Activated T-cell treated with anti-CD3 and anti-CD28 coated beads, Interleukin-2, amount 50 U/mL, for 24 hours (primary cell): Measurements from ENCODE around the gene VPS41.
"Not testable (repeated sequence)": the region's sequence is repeated elsewhere in the genome, so short reads cannot be mapped to it uniquely, and the experiment has no call there.

ENCODE experiments used
- DNase-seq: peaks from one replicate; pipeline ENCODE4 v3.0.0-alpha.2; 2020
- H3K27ac Mint-ChIP-seq: 2 replicates; pipeline ENCODE4 v1.8.0; 2020; ENCODE audit warnings: mild to moderate bottlenecking, mixed read lengths
- H3K27me3 Mint-ChIP-seq: 2 replicates; pipeline ENCODE4 v1.8.0; 2020; ENCODE audit warnings: mixed read lengths
- H3K36me3 Mint-ChIP-seq: 2 replicates; pipeline ENCODE4 v1.8.0; 2020; ENCODE audit warnings: low read depth, mixed read lengths
- H3K4me1 Mint-ChIP-seq: 2 replicates; pipeline ENCODE4 v1.8.0; 2020; ENCODE audit warnings: low read depth, mixed read lengths
- H3K4me3 Mint-ChIP-seq: 2 replicates; pipeline ENCODE4 v1.8.0; 2020; ENCODE audit warnings: mild to moderate bottlenecking, moderate library complexity, mixed read lengths
- H3K9me3 Mint-ChIP-seq: 2 replicates; pipeline ENCODE4 v1.8.0; 2020; ENCODE audit warnings: mixed read lengths

The VPS41 gene

GRCh38 chr7:38855386-38855785, 53.6 kb downstream of the VPS41 start:
- Mint-ChIP-seq H3K27ac (no peak overlapping the region), H3K4me1 (peaks cover 14% of the 10 kb centered on the region), H3K9me3 (no peaks in the 10 kb centered on the region), H3K27me3 (no peaks in the 10 kb centered on the region), H3K36me3 (peaks cover 27% of the 10 kb centered on the region), H3K4me3 (no peak overlapping the region)
- no peak for DNase-seq

- H3K27me3 Mint-ChIP-seq, H3K27ac Mint-ChIP-seq, H3K4me3 Mint-ChIP-seq, H3K9me3 Mint-ChIP-seq, DNase-seq: not testable (repeated sequence)
- Mint-ChIP-seq H3K36me3 (peaks cover 23% of the 10 kb centered on the region), H3K4me1 (peaks cover 14% of the 10 kb centered on the region)
Observed at GRCh38 chr7:38854947-38855346, 54.0 kb downstream of the VPS41 start.

- Mint-ChIP-seq H3K36me3 (peaks cover 35% of the 10 kb centered on the region), H3K4me1 (peaks cover 8% of the 10 kb centered on the region), H3K27me3 (no peaks in the 10 kb centered on the region), H3K27ac (no peak overlapping the region), H3K4me3 (no peak overlapping the region), H3K9me3 (no peaks in the 10 kb centered on the region)
- DNase-seq: no peak
Observed at GRCh38 chr7:38851321-38851720, 57.7 kb downstream of the VPS41 start.

GRCh38 chr7:38846280-38846679, 62.7 kb downstream of the VPS41 start:
- H3K27me3 Mint-ChIP-seq: no peaks in the 10 kb centered on the region
- no peak overlapping the region for H3K4me3 Mint-ChIP-seq
- H3K9me3 Mint-ChIP-seq: no peaks in the 10 kb centered on the region
- peaks cover 15% of the 10 kb centered on the region for H3K36me3 Mint-ChIP-seq
- DNase-seq: no peak
- H3K4me1 Mint-ChIP-seq: peaks cover 10% of the 10 kb centered on the region
- no peak overlapping the region for H3K27ac Mint-ChIP-seq

GRCh38 chr7:38844952-38845563, 63.9 kb downstream of the VPS41 start:
- H3K27me3 Mint-ChIP-seq: no peaks in the 10 kb centered on the region
- H3K9me3 Mint-ChIP-seq: no peaks in the 10 kb centered on the region
- no peak overlapping the region for H3K27ac Mint-ChIP-seq
- peaks cover 14% of the 10 kb centered on the region for H3K4me1 Mint-ChIP-seq
- H3K4me3 Mint-ChIP-seq: no peak overlapping the region
- no peak for DNase-seq
- H3K36me3 Mint-ChIP-seq: peaks cover 19% of the 10 kb centered on the region

- Mint-ChIP-seq H3K4me3 (no peak overlapping the region), H3K9me3 (peaks cover 4% of the 10 kb centered on the region), H3K27me3 (no peaks in the 10 kb centered on the region), H3K4me1 (peaks cover 16% of the 10 kb centered on the region), H3K27ac (no peak overlapping the region), H3K36me3 (peaks cover 12% of the 10 kb centered on the region)
- no peak for DNase-seq
Observed at GRCh38 chr7:38842746-38843145, 66.2 kb downstream of the VPS41 start.

- no peak overlapping the region for H3K4me3 Mint-ChIP-seq
- H3K27ac Mint-ChIP-seq: no peak overlapping the region
- H3K9me3 Mint-ChIP-seq: peaks cover 4% of the 10 kb centered on the region
- peaks cover 12% of the 10 kb centered on the region for H3K36me3 Mint-ChIP-seq
- DNase-seq: no peak
- H3K4me1 Mint-ChIP-seq: peaks cover 16% of the 10 kb centered on the region
- H3K27me3 Mint-ChIP-seq: no peaks in the 10 kb centered on the region
Observed at GRCh38 chr7:38840736-38841460, 68.1 kb downstream of the VPS41 start.

GRCh38 chr7:38839851-38840250, 69.1 kb downstream of the VPS41 start:
- DNase-seq: no peak
- H3K27me3 Mint-ChIP-seq: no peaks in the 10 kb centered on the region
- H3K27ac Mint-ChIP-seq: no peak overlapping the region
- peaks cover 4% of the 10 kb centered on the region for H3K9me3 Mint-ChIP-seq
- peaks cover 16% of the 10 kb centered on the region for H3K4me1 Mint-ChIP-seq
- peaks cover 12% of the 10 kb centered on the region for H3K36me3 Mint-ChIP-seq
- H3K4me3 Mint-ChIP-seq: no peak overlapping the region

- Mint-ChIP-seq H3K9me3 (peaks cover 4% of the 10 kb centered on the region), H3K36me3 (peaks cover 12% of the 10 kb centered on the region), H3K4me1 (peaks cover 16% of the 10 kb centered on the region), H3K27ac (no peak overlapping the region), H3K27me3 (no peaks in the 10 kb centered on the region), H3K4me3 (no peak overlapping the region)
- no peak for DNase-seq
Observed at GRCh38 chr7:38838725-38839385, 70.1 kb downstream of the VPS41 start.

- peaks cover 5% of the 10 kb centered on the region for H3K4me1 Mint-ChIP-seq
- no peak for DNase-seq
- H3K9me3 Mint-ChIP-seq: peaks cover 4% of the 10 kb centered on the region
- no peak overlapping the region for H3K27ac Mint-ChIP-seq
- peaks cover 16% of the 10 kb centered on the region for H3K36me3 Mint-ChIP-seq
- no peaks in the 10 kb centered on the region for H3K27me3 Mint-ChIP-seq
- H3K4me3 Mint-ChIP-seq: no peak overlapping the region
Observed at GRCh38 chr7:38834357-38834756, 74.6 kb downstream of the VPS41 start.

GRCh38 chr7:38833329-38833728, 75.7 kb downstream of the VPS41 start:
- H3K27ac Mint-ChIP-seq: no peak overlapping the region

GRCh38 chr7:38831259-38831996, 77.6 kb downstream of the VPS41 start:
- peaks cover 5% of the 10 kb centered on the region for H3K4me1 Mint-ChIP-seq
- no peak for DNase-seq
- H3K36me3 Mint-ChIP-seq: peaks cover 15% of the 10 kb centered on the region
- H3K27ac Mint-ChIP-seq: no peak overlapping the region
- H3K4me3 Mint-ChIP-seq: no peak overlapping the region
- no peaks in the 10 kb centered on the region for H3K27me3 Mint-ChIP-seq
- H3K9me3 Mint-ChIP-seq: no peaks in the 10 kb centered on the region

More at GRCh38 chr7:38833329-38833728, 75.7 kb downstream of the VPS41 start:
- Mint-ChIP-seq H3K27me3 (no peaks in the 10 kb centered on the region), H3K4me1 (peaks cover 5% of the 10 kb centered on the region), H3K4me3 (no peak overlapping the region), H3K9me3 (peaks cover 4% of the 10 kb centered on the region), H3K36me3 (peaks cover 19% of the 10 kb centered on the region)
- DNase-seq: no peak

- Mint-ChIP-seq H3K4me1 (peaks cover 5% of the 10 kb centered on the region), H3K36me3 (peaks cover 20% of the 10 kb centered on the region), H3K9me3 (no peaks in the 10 kb centered on the region), H3K4me3 (no peak overlapping the region), H3K27ac (no peak overlapping the region), H3K27me3 (no peaks in the 10 kb centered on the region)
- no peak for DNase-seq
Observed at GRCh38 chr7:38830826-38831225, 78.2 kb downstream of the VPS41 start.

GRCh38 chr7:38829488-38830165, 79.4 kb downstream of the VPS41 start:
- DNase-seq: no peak
- Mint-ChIP-seq H3K36me3 (peaks cover 30% of the 10 kb centered on the region), H3K27ac (no peak overlapping the region), H3K4me3 (no peak overlapping the region), H3K9me3 (peaks cover 5% of the 10 kb centered on the region), H3K4me1 (peaks cover 5% of the 10 kb centered on the region), H3K27me3 (no peaks in the 10 kb centered on the region)
